Stimulated activated CD4-positive, alpha-beta T cell treated with anti-CD3 and anti-CD28 coated beads, TNF-alpha, amount 100 ng/mL, for 48 hours (primary cell): ENCODE data around the gene SSR4.
A peak's percentile ranks its signal among the peaks of the same experiment; 100 is the strongest.
"Not testable (repeated sequence)": the region's sequence is repeated elsewhere in the genome, so short reads cannot be mapped to it uniquely, and the experiment has no call there.

Experiments
- DNase-seq, 3 donors: peaks; one replicate each; pipeline ENCODE4 v3.0.0-alpha.2; 2020; ENCODE audit warnings: low read depth in 3 of 3

The SSR4 gene

DNA sequence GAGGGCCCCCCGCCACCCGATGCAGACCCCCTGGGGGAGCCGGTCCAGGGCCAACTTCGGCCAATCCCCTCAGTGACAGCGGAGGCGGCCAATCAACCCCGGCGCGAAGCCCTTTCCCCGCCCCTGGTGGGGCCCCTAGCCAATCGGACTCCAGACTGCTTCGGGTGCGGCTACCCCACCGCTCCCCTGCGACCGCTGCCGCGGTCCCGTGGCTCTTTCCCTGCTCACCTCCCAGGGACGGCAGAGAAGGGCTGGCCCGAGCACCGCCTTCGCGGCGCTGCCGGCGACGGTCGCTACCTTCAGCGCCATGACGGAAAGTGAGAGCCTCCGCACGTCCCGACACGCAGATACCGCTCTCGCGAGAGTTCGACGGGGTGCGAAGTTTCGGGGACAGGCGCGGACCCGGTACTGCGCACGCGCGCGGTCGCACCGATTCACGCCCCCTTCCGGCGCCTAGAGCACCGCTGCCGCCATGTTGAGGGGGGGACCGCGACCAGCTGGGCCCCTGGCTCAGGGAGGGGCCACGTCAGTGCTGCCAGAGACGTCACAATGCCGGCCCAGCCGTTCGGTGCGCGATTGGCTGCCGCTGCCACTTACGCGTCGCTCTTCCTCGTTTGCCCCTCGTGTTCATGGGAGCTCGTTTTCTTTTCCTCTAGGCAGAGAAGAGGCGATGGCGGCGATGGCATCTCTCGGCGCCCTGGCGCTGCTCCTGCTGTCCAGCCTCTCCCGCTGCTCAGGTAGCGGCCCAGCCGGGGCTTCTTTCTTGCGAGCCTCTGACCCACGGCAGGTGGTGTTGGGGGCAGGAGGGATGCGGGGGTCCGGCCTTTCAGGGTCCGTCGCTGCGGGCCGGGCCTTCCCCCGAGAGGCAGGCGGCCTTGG is at the start of gene SSR4, which contains the start of gene IDH3G:
TSS of gene SSR4 (plus strand) at position 651 of the 879 bp plus-strand sequence. CDS start at position 671, 20 bp downstream.
TSS of gene IDH3G (minus strand) at position 358 of the 879 bp plus-strand sequence. CDS start at position 309, 49 bp downstream.
- DNase-seq, result peak; percentile 77 to 89 (median 88)

GRCh38 chrX:153745067-153745433 is 49.4 kb upstream of the SSR4 start:
- not testable (repeated sequence) for DNase-seq

DNA sequence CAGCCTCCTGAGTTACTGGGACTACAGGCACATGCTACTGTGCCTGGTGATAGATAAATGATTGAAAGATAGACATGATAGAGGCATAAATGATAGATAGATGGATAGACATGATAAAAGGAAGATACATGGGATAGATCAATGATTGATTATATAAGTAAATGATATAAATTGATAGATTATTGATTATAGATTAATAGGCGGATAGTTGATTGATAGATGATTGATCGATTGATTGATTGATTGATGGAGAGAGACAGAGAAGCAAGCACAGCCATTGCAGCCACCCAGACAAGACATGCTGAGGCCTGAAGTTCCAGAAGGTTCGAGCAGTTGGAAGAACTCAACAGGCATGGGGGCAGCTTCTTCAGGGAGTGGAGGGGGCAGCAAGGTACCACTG is 48.1 kb upstream of the SSR4 start:
- no peak for DNase-seq

GRCh38 chrX:153746991-153747390 is 47.5 kb upstream of the SSR4 start:
- not testable (repeated sequence) for DNase-seq

- not testable (repeated sequence) for DNase-seq
Measured at GRCh38 chrX:153749017-153749416, 45.5 kb upstream of the SSR4 start.

- no peak for DNase-seq
Measured at GRCh38 chrX:153750127-153750774, 44.2 kb upstream of the SSR4 start.

GRCh38 chrX:153755136-153755535 is 39.3 kb upstream of the SSR4 start:
- DNase-seq, result no peak

DNA sequence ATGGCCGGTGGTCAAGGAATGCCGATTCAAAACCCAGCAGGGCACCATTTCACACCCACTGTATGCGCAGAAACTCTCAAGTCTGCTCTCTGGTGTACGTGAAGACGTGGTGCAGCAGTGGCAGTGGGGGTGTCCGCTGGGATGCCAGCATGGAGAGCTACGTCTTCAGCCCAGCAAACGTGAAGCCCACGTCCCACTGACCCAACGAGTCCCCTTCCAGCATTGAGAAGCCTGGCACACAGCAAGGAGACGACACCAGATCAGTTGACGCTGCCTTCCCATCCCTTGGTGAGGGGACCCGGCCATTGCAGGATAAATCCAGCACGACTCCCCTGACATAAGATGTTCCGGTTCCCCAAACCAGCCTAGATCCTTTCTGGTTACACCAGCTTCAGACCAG is 32.6 kb upstream of the SSR4 start:
- no peak for DNase-seq

DNA sequence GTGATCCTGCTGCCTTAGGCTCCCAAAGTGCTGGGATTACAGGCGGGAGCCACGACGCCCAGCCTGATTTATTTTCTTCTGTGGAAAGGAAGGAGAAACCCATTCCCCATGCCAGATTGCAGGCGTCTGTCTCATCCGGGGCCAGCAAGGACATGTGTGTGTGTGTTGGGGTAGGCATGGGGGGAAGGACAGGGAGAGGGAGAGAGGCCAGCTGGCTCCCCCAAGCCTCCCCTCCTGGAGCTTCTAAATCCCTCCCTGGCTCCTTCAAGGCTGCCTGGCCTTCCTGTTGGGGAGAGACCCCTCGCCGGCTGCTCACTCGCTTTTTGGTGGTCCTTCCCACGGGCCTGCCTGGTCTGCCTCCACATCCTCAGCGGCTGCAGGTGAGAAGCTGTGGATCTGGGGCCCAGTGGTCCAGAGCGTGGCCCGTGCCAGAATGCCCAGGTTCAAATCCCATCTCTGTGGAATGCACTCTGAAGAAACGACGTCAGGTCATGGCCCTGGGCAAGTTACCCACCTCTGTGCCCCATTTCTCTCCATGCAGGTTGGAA is 31.8 kb upstream of the SSR4 start:
- DNase-seq, result no peak

- DNase-seq, result no peak
Measured at GRCh38 chrX:153763298-153763932, 31.1 kb upstream of the SSR4 start.

DNA sequence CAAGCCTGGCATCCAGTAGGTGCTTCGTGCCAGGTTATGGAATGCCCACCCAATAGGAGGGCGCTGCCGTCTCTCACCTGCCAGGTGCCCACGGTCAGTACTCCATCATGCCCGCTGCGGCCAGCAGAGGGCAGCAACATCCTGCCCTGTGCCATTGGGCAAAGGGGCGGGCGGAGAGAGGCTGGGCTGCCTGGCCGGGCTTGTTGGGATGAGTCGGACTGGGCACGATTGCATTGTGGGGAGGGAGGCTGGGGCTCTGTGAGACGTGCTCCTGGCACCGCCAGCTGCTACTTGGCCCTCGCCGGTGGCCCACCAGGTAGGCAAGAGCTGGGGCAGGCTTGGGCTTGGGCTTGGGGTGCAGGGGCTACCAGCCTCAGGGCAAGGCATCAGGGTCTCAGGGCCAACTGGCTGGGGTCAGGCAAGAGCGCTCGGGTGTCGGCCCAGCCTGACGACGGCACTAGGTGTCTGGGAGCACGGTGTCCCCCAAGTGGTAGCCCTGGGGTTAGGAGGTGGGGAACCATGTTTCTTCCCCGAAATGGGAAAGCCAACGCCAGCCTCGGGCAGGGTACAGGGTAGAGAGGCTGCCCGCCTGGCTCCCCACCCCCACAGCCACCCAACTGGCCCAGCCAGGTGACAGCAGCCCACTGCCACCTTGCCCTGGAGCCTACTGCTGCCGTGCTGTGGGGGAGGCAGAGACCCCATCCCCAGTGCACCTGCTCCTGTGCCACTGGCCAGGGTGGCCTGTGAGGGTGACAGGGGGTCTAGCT is 30.3 kb upstream of the SSR4 start, which contains the start of gene PLXNB3:
TSS of gene PLXNB3 (plus strand) at position 261 of the 767 bp plus-strand sequence. CDS start 1,287 bp downstream, outside the sequence.
- peak; percentile 53 to 79 (median 55) for DNase-seq

GRCh38 chrX:153764786-153765137 is 29.7 kb upstream of the SSR4 start:
- no peak for DNase-seq

DNA sequence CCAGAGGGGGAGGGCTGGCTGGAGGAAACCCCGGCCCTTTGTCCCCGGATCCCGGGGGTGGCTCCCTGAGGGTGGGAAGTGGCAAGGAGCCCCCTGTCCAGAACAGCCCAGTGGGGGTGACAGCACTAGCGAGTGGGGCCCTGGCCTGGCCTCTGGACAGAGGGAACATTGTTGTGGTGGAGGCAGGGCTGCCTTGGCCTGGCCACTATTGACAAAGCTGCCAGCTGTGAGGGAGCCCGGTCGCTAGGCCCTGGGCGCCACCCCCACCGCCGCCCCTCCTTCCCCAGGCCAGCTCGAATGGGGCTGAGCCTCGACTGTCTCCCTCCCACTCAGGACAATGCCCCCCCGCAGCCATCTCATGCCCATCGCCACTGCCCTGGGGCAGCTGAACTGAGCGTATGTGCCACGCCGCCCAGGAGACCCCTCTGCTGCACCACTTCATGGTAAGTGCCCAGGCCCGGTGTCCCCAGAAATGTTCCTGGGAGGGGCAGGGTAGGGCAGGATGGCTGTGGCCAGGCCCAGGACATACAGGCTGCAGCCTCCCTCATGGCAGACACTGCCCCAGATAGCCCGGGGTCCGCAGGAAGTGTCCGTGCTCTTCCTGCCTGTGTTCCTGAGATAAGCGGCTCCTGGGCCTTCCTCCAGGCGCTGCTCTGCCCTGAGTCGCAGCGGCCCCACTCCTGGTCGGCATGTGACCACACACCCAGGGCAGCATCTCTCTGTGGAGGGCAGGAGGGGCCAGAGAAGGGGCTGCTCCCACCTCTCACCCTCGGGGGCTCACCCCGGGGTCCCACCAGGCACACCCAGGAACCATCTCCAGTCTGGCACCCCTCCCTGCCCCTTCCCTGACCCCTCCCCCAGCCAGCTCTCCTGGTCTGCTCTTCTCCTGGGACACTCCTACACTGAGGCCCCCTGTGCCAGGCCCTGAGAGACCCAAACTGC is 29.1 kb upstream of the SSR4 start:
- no peak for DNase-seq

DNA sequence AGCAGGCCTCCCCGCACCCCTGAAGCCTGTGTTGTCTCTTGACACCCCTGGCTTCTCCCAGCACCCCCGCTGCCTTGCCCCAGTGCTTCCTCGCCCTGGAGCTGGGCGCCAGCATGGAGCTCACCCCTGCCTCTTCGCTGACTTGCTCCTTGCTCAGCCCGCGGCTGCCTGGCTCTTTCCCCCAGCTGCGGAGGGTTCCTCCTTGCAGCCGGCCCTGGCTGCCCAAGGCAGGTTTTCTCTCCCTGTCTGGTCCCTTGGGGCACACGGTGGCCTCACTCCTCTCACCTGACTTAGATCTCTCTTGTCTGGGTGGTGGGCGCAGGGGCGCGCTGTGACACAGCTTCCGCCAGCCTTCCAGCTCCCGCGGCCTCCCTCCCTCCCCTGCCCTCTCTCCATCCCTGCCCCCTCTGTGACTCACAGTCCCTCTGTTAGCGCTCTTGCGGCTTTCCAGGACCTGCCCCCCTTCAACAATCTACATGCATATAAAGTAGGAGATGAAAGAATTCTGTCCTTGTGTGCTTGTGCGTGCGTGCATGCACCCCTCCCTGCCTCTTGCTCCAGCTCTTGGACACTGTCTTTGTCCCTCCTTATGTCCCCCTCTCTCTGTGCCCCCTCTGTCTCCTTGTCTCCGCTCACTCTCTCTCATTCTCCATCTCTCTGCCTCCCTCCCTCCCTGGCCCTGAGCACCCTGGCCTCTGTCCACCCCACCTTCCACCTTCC is 28.2 kb upstream of the SSR4 start:
- DNase-seq, result no peak

DNA sequence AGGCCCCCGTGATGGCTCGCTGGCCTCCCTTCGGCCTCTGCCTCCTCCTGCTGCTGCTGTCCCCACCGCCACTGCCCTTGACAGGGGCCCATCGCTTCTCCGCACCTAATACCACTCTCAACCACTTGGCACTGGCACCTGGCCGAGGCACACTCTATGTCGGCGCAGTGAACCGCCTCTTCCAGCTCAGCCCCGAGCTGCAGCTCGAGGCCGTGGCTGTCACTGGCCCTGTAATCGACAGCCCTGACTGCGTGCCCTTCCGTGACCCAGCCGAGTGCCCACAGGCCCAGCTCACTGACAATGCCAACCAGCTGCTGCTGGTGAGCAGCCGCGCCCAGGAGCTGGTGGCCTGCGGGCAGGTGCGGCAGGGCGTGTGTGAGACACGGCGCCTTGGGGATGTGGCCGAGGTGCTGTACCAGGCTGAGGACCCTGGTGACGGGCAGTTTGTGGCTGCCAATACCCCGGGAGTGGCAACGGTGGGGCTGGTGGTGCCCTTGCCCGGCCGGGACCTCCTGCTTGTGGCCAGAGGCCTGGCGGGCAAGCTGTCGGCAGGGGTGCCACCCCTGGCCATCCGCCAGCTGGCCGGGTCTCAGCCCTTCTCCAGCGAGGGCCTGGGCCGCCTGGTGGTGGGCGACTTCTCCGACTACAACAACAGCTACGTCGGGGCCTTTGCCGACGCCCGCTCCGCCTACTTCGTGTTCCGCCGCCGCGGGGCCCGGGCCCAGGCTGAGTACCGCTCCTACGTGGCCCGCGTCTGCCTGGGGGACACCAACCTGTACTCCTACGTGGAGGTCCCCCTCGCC is 27.4 kb upstream of the SSR4 start:
- DNase-seq, result no peak

DNA sequence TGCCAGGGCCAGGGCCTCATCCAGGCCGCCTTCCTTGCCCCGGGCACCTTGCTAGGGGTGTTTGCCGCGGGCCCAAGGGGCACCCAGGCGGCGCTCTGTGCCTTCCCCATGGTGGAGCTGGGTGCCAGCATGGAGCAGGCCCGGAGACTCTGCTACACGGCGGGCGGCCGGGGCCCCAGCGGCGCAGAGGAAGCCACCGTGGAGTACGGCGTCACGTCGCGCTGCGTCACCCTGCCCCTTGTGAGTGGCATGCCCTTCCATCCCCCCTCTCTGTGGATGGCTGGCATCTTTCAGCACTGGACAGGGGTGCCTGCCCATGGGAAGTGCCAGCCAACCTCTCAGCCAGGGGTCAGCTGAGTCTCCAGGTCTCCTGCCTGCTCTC is 26.8 kb upstream of the SSR4 start:
- DNase-seq, result no peak

DNA sequence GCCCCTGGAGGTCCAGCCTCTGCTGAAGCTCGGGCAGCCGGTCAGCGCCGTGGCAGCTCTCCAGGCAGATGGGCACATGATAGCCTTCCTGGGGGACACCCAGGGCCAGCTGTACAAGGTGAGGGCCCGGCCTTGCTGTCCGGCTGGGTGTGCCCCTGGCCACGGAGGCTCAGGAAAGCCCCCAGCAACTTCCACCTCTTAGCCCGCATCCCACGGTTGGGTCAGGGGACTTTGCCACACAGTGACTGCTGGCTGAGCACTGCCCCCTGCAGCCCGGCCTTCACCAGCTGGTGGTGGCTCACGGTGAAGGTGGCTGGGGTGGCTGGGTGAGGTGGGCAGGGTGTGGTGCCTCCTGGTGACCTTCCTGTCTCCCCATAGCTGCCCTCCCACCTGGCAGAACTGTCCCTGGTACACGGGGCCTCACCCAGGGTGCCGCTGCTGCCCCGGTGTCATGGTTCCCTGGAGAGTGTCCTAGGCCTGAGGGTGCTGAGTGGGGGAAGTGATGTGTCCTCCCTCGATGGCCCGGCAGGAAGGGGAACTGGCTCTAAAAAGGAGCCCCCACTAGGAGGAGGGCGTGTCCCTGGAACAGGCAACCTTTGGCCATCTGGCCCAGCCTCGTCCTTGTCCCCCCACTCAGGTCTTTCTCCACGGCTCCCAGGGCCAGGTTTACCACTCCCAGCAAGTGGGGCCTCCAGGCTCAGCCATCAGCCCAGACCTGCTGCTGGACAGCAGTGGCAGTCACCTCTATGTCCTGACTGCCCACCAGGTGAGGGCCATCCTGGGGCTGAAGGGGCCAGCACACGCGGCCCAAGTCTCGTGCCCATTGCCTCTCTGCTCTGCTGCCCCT is 25.9 kb upstream of the SSR4 start:
- DNase-seq, result no peak
